GM21526 (cell line): ENCODE data around the gene CCT8.
"Not testable (repeated sequence)": the region's sequence is repeated elsewhere in the genome, so short reads cannot be mapped to it uniquely, and the experiment has no call there.

ENCODE experiments used
- ATAC-seq: cut with Tn5 transposase; IDR thresholded peaks from one replicate; pipeline ENCODE4 v1.9.1; 2021; ENCODE audit warnings: moderate library complexity; ENCODE audit not compliant: unreplicated experiment, low FRiP score

CCT8 gene

DNA sequence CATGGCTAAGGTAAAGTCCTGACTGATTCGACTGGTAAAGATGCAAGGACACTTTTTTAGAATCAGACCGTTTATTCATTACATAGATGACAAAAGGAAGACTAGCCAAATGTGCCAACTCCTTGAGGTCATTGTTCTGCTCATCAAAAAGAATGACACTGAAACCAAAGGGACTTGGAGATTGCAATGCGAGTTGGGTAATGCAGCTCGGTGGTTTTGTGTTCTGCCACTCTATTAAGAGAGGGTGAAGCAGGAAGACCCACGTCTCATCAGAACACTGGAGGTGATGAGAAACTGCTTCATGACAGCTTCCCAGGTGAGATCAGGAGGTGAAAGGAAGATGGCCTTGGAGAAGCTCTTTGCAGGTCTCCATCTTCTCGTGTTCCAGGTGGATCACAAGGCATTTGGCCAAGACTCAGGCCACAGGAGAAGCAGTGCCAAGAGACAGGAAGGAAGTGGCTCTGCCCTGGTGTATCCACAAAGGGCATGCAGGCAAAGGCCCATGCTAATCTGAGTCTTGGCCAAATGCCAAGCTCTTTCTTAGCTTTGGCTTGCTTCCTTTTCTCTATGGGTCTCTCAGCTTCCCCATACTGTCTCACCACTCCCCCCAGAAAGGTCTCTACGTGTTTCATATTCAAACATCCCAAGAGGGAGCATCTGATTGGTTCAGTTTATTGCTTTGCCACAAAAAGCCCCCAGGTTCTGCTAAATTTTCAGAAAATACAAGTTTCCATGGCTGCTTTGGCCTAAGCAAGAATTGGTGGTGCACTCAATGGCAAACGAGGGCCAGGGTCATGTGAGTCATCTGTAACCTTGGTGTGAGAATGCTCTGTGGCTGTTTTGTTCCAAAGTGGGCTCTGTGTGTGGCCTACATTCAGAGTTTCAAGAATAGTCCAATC is 5.7 kb upstream of the CCT8 start:
- no peak for ATAC-seq

GRCh38 chr21:29077651-29078090 is 4.2 kb upstream of the CCT8 start:
- ATAC-seq = no peak

- ATAC-seq = not testable (repeated sequence)
These were observed 3.5 kb upstream of the CCT8 start for GRCh38 chr21:29076731-29077640.

GRCh38 chr21:29075706-29076466 is 2.4 kb upstream of the CCT8 start:
- no peak for ATAC-seq

GRCh38 chr21:29074783-29075182 is 1.3 kb upstream of the CCT8 start:
- ATAC-seq = no peak

DNA sequence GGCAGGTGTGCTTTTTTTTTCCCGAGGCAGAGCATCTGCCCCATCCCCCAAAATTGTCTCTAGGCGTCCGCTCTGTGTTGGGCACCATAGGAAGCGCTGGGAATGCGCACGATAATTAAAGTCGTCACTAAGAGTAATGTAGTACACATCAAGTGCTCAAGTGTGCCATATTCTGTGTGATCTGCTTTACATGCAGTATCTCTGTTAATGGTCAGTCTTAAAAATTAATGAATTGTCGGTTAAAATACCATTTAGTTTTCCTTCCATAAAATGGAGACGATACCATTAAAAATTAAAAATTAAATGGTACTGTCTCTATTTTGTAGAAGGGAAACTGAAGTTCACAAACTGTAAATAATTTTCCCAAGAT is 544 bp upstream of the CCT8 start:
- ATAC-seq = peak; percentile 20

GRCh38 chr21:29072873-29073221 is 601 bp downstream of the CCT8 start:
- ATAC-seq = no peak

DNA sequence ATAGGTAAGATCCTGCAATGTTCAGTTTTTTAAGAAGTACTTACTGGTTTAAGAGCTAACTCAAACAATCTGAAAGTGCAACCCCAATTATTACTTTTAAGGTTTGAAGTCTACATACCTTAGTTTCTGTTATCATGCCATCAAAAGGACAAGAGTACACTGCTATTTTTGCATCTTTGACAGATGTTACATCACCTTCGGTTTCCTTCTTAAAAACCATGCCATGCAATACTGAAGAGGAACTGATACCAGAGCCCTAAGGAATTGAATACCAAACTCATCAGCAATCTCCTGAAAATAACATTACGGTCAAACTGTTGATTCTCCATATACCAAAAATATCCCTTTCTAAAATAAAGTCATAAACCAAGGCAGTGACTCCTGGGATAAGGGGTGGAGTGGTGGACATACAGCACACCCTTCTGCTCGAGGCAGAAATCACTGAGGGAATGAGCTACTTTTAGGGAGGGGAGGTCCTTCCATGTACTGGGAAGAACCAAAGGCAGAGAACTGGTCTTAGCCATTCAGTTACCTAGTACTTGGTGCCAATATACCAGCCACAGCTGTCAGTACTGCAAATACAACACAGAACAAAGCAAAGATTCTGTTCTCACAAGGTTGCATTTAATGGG is 8.5 kb downstream of the CCT8 start:
- ATAC-seq = peak; percentile 92

GRCh38 chr21:29056538-29057050 is 16.9 kb downstream of the CCT8 start:
- no peak for ATAC-seq

DNA sequence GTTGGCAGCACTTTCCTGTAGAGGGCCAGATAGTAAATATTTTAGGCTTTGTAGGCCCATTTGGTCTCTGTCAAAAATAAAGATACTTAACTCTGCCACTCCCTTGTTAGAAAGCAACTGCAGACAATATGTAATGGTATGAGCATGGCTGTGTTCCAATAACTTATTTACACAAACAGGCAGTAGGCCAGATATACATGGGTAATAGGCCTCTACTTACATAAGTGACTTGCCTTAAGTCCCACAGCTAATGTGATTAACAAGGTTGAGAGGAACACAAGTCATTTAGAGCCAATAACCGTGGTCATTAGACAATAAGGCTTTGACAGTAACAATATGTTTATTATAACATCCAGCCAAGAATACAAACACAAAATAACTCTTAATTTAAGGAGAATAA is 17.4 kb downstream of the CCT8 start:
- ATAC-seq = no peak

- ATAC-seq = no peak
These were observed 18.4 kb downstream of the CCT8 start for GRCh38 chr21:29055080-29055479.

DNA sequence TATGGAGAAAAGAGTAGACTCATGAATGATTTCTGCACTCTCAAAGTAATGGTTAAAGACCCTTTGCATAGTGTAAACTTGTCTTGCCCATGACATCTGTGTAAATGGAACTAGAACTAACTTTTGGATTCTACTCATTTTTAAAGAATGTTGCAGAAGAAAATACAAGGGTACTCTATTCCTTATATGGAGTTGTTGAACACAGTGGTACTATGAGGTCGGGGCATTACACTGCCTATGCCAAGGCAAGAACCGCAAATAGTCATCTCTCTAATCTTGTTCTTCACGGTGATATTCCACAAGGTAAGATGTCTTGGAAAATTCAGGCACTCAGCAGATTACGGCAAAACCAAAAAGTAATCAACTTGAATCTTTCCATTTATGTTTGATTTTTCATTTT is 19.8 kb downstream of the CCT8 start:
- no peak for ATAC-seq

DNA sequence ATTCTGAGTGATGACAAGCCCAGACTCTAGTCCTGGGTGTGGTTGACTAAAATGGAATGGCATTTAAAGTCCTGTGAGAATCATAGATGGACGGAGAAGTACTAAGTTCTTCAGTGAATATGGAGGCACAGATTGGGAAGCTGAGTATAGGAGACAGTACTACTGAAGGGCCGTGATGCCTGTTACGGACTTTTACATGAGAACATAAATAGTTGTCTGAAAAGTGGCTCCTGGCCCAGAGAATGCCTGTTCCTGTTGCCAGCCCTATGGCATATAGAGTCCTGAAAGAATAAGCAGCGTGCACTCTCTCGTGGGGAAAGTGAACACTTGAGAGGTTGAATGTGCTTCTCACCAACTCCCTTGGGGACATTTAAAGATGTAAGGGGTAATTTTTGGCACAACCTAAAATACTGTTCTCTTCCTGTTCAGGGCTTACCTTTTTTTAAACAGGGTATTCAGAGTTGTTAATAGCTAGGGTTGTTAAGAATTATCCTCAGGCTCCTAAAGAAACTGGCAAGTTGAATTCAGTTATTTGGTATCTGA is 20.4 kb downstream of the CCT8 start:
- ATAC-seq = no peak

GRCh38 chr21:29052224-29052623 is 21.2 kb downstream of the CCT8 start:
- ATAC-seq = no peak

DNA sequence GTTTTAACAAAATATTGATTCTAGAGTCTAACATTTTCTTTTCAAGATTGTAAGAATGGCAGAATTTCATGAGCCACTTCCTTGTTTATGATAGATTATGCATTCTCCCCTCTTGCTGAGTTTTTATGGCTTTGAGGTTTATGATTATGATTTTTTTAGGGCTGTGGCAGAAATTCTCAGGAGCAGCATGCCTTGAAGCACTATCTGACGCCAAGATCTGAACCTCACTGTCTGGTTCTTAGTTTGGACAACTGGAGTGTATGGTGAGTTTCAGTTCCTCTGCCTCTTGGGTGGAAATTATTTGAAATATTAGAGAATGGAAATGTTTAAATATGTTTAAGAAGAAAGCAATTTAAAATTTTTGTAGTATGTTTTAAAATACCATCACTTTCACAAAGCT is 38.8 kb downstream of the CCT8 start:
- no peak for ATAC-seq

- ATAC-seq = no peak
These were observed 39.6 kb downstream of the CCT8 start for GRCh38 chr21:29033871-29034270.

- ATAC-seq = no peak
These were observed 40.1 kb downstream of the CCT8 start for GRCh38 chr21:29033301-29033700.

DNA sequence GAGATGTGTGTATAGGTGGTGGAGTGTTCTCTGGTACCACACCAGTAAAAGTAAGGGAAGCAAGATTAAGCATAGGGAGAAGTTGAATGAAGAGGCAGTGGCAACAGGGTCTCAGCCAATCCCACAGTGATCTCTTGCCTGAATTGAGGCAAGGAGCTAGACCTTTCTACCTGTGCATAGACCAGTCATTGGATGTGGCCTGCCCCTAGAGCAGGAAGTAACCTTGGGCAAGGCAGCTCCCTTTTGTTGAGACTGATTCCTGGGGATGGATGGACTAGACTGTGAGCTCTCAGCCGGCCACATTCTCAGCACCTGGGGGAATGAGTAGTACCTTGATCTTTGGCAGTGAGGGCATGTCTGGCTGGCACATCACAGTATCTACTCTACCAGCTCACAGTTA is 42.5 kb downstream of the CCT8 start:
- no peak for ATAC-seq

DNA sequence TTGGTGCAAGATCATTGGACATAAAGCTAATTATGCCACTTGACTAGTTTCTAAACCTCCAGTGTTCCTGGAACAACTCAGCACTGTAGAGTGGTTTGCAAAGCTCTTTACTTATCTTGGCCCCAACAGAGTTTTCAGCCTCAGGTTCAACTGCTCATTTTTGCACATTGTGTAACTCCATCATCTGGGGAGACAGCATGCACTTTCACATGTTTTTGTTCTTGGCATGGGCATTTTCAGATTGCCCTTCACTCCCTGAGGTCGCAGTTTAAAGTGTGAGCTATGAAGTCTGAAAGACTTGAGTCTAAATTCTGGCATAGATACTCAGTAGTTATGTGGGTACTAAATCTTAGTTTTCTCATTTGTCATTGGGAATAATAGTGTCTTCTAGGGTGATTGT is 43.9 kb downstream of the CCT8 start:
- no peak for ATAC-seq

- no peak for ATAC-seq
These were observed 48.1 kb downstream of the CCT8 start for GRCh38 chr21:29025328-29025713.
